ENCODE results near the gene OGDH. TPM values are rescaled to one million over a fixed set of nuclear protein-coding genes. Genes with fewer than 3 reads are reported as not detected.
A peak's percentile ranks its signal among the peaks of the same experiment; 100 is the strongest.
"Not testable (repeated sequence)": the region's sequence is repeated elsewhere in the genome, so short reads cannot be mapped to it uniquely, and the experiment has no call there.

OGDH gene
- total RNA-seq, 1 donor from 2014 or later = 45.0 TPM

DNA sequence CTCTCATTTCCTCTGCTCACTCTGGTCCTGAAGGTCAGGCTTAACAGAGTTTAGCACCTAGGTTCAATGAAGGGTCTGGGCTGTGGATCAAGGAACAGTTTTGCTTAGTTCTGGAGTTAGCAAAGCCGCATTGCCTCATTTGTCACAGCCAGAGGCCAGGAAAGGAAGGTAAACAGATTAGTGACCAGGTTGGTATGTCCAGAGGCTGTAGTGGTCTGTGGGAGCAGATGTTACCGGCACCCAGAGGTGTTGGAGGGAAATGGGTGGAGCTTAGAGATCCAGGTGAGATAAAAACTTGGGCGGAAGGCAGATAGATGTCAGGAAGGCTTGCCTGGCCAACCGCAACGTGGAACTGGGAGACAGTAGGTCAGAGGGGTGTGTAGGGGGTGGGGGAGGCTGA lies 105.6 kb downstream of the OGDH start:
- no peak for FAIRE-seq

GRCh38 chr7:44713141-44713540 lies 106.7 kb downstream of the OGDH start:
- FAIRE-seq (no peak), DNase-seq (ENCODE audit: low read depth) (no peak)
- H3K36me3 ChIP-seq (ENCODE audit: control insufficient read depth, insufficient read depth, low read length) = peaks cover 5% of the 10 kb centered on the region
- no peak for TF ChIP-seq CTCF (IDR thresholded peaks at IDR 0.05; ENCODE audit: insufficient read depth, low read length, severe bottlenecking)
- H3K4me3 ChIP-seq (ENCODE audit: low read depth, low read length) = no peak overlapping the region
- no peaks in the 10 kb centered on the region for H3K27me3 ChIP-seq (ENCODE audit: control insufficient read depth, insufficient read depth, low read length)

More for the DNA sequence above, 105.6 kb downstream of the OGDH start:
- Histone ChIP-seq H3K27me3 (ENCODE audit: control insufficient read depth, insufficient read depth, low read length) (no peaks in the 10 kb centered on the region), H3K4me3 (ENCODE audit: low read depth, low read length) (no peak overlapping the region), H3K36me3 (ENCODE audit: control insufficient read depth, insufficient read depth, low read length) (peaks cover 15% of the 10 kb centered on the region)
- DNase-seq (ENCODE audit: low read depth) = peak; percentile 48
- no peak for TF ChIP-seq CTCF (IDR thresholded peaks at IDR 0.05; ENCODE audit: insufficient read depth, low read length, severe bottlenecking)

DNA sequence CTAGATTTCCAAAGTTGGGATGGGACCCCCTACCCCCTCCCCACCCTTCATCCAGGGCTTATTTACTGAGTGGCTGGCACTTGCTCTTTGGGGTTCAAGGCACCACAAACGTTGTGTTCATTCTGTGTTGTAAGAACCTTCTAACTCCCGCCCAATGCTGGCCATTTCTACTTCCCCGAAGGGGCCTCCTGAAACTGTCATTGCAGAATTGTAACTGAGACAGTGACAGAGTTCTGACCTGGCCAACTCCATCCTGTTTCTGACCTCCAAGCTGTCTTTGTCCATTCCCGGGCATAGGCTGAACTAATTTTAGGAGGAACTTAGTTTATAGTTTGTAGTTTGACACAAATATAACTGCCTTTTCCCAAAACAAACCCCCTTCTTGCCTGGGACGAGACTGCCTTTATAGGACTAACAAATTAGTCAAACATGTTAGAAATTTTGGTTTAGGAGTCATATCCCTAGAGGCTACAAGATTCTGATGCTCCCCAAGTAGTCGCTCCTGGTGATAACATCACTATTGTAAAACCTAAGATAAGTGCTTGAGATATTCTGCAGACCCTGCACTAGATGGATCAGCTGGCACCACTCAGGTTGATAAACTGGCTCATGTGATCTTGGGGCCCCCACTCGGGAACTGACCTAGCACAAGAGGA lies 107.4 kb downstream of the OGDH start:
- FAIRE-seq (no peak), DNase-seq (ENCODE audit: low read depth) (no peak)
- no peaks in the 10 kb centered on the region for H3K27me3 ChIP-seq (ENCODE audit: control insufficient read depth, insufficient read depth, low read length)

DNA sequence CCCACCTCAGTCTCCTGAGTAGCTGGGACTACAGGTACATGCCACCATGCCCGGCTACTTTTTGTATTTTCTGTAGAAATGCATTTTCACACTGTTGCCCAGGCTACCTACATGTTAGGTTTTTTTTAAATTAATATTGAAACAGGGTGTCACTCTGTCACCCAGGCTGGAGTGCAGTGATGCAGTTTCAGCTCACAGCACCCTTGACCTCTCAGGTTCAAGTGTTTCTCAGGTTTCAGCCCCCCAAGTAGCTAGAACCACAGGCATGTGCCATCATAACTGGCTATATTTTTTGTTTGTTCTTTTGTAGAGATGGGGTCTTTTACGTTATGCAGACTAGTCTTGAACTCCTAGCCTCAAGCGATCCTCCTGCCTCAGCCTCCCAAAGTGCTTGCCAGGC lies 109.8 kb downstream of the OGDH start:
- no peak for TF ChIP-seq CTCF (IDR thresholded peaks at IDR 0.05; ENCODE audit: insufficient read depth, low read length, severe bottlenecking)
- Histone ChIP-seq H3K27me3 (ENCODE audit: control insufficient read depth, insufficient read depth, low read length) (no peaks in the 10 kb centered on the region), H3K36me3 (ENCODE audit: control insufficient read depth, insufficient read depth, low read length) (no peaks in the 10 kb centered on the region), H3K4me3 (ENCODE audit: low read depth, low read length) (no peak overlapping the region)
- no peak for FAIRE-seq
- DNase-seq (ENCODE audit: low read depth) = no peak

More for the DNA sequence above, 107.4 kb downstream of the OGDH start:
- TF ChIP-seq CTCF (IDR thresholded peaks at IDR 0.05; ENCODE audit: insufficient read depth, low read length, severe bottlenecking) = no peak
- peaks cover 2% of the 10 kb centered on the region for H3K36me3 ChIP-seq (ENCODE audit: control insufficient read depth, insufficient read depth, low read length)
- H3K4me3 ChIP-seq (ENCODE audit: low read depth, low read length) = no peak overlapping the region

- Histone ChIP-seq H3K27me3 (ENCODE audit: control insufficient read depth, insufficient read depth, low read length) (no peaks in the 10 kb centered on the region), H3K4me3 (ENCODE audit: low read depth, low read length) (no peak overlapping the region), H3K36me3 (ENCODE audit: control insufficient read depth, insufficient read depth, low read length) (no peaks in the 10 kb centered on the region)
- no peak for DNase-seq (ENCODE audit: low read depth)
- TF ChIP-seq CTCF (IDR thresholded peaks at IDR 0.05; ENCODE audit: insufficient read depth, low read length, severe bottlenecking) = no peak
- FAIRE-seq = no peak
Measured at GRCh38 chr7:44720301-44720700, 113.9 kb downstream of the OGDH start.

DNA sequence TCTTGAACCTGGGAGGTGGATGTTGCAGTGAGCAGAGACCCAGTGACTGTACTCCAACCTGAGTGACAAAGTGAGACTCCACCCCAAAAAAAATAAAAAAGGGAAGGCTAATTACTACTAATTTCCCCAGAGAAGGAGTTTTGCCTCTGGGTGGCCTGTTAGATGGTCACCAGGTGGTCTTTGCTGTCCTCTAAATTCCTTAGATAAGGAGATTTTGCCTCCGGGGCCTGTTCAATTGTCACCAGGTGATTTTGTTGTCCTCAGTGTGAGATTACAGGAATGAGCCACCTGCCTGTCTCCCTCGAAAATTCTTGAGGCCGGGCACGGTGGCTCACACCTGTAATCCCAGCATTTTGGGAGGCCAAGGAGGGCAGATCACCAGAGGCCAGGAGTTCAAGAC lies 117.8 kb downstream of the OGDH start:
- no peak overlapping the region for H3K4me3 ChIP-seq (ENCODE audit: low read depth, low read length)
- no peak for FAIRE-seq
- TF ChIP-seq CTCF (IDR thresholded peaks at IDR 0.05; ENCODE audit: insufficient read depth, low read length, severe bottlenecking) = no peak
- no peaks in the 10 kb centered on the region for H3K36me3 ChIP-seq (ENCODE audit: control insufficient read depth, insufficient read depth, low read length)
- no peaks in the 10 kb centered on the region for H3K27me3 ChIP-seq (ENCODE audit: control insufficient read depth, insufficient read depth, low read length)
- no peak for DNase-seq (ENCODE audit: low read depth)

DNA sequence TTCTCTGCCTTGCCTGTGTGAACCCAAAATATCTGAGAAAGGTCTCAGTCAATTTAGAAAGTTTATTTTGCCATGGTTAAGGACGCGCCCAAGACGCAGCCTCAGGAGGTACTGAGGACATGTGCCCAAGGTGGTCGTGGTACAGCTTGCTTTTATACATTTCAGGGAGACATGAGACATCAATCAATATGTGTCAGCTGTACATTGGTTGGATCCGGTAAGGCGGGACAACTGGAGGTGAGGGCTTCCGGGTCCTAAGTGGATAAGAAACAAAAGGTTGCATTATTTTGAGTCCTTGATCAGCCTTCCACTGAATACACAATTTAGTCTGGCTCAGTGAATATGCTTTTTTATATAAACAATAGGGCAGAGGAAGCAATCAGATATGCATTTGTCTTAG lies 119.8 kb downstream of the OGDH start:
- not testable (repeated sequence) for DNase-seq (ENCODE audit: low read depth); FAIRE-seq; H3K27me3 ChIP-seq (ENCODE audit: control insufficient read depth, insufficient read depth, low read length); H3K36me3 ChIP-seq (ENCODE audit: control insufficient read depth, insufficient read depth, low read length); H3K4me3 ChIP-seq (ENCODE audit: low read depth, low read length)

All from bronchial epithelial cell (primary cell).